ENCODE measurements around the gene ZKSCAN3. TPM values are rescaled to one million over a fixed set of nuclear protein-coding genes. Genes with fewer than 3 reads are reported as not detected.

Gene ZKSCAN3
- total and polyA plus RNA-seq, 11 donors: 1.5 to 7.9 (median 4.9) TPM

DNA sequence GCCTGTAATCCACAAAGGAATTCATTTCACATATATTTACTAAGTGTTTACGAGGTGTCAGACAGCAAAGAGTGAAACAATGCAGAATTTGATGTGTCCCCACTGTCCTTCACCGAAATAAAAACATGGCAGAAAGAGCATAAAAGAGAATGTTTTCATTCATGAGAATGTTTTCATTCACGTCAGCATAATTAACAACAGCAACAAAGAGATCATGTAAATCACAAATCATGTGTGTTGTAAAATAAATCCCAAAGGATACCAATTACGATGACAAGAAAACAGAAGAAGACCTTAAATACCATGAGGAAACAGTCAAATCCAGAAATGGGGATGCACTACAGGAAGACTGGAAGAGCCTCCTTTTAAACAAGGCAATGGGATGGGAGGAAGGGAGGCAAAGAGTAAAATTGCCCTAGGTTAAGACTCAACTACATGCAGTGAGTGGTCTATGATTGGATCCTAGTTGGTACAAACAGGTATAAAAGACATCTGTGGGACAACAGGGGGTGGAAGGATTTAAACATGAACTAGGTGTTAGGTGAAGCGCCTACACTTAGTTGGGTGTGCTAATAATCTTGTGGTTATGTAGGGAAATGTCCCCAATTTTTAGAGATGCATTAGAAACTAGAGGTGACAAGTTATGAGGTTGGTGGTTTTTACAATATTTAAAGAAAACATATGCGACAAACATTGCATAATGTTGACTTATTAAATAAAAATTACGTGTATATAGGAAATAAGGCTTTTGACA lies 15.3 kb upstream of the ZKSCAN3 start:
- H3K4me3 ChIP-seq: peak overlapping the region in 10 of 12 donors; percentile 57 to 81 (median 74)
- no peaks in the 10 kb centered on the region for H3K27me3 ChIP-seq
- peaks cover 0 to under 1% (median 0%) of the 10 kb centered on the region in 12 donors for H3K9me3 ChIP-seq
- H3K4me1 ChIP-seq: peaks cover 0 to 24% (median 12%) of the 10 kb centered on the region in 12 donors
- TF ChIP-seq POLR2A (IDR thresholded peaks at IDR 0.05): no peak
- TF ChIP-seq CTCF (IDR thresholded peaks at IDR 0.05): no peak
- DNase-seq: no peak
- ATAC-seq: no peak
- H3K27ac ChIP-seq: peak overlapping the region; percentile 90 to 100 (median 97)
- 80 to 93% (median 86%) methylated on average over 7 of the region's 7 CpGs for WGBS, 4 donors
- peaks cover 0 to under 1% (median 0%) of the 10 kb centered on the region in 9 donors for H3K36me3 ChIP-seq
- intact Hi-C loops (cut with DNase I): loop anchor here in 7 of 10 donors (5.0 to 10.0 kb wide), 8 partner anchors 50 to 1187 kb away; partner anchors contain the start of genes ZSCAN26 (in 4 of the 7), PGBD1 (in 3 of the 7), NKAPL (in 1 of the 7) and ZKSCAN4 (in 1 of the 7)

DNA sequence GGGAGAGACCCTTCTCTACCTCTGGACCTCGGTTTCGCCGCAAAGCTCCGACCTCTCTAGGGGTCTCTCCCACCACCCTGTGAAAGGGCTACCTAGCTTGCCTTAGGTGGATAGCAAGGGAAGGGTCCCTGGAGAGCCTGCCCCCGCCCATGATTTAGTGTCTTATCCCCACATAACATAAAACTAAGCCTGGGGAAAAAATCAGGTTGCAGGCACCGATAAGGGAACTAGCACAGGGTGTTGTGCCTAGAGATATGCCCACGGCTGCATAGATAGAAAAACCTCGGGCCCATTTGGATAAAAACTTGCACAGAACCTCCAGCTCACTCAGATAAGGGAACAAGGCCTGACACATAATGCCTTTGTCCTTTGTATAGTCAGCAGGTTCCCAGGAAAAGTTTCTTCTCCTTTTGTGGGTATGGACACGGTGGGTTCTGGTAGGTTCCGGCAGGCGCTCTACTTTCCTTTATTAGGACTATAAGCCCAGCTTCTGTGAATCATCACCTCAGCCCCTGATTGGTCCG lies 14.6 kb upstream of the ZKSCAN3 start:
- H3K36me3 ChIP-seq: no peaks in the 10 kb centered on the region
- peak overlapping the region; percentile 90 to 100 (median 97) for H3K27ac ChIP-seq
- WGBS, 4 donors: 31 to 39% (median 32%) methylated on average over 12 of the region's 12 CpGs
- DNase-seq (no peak), ATAC-seq (no peak)
- no peak for TF ChIP-seq POLR2A (IDR thresholded peaks at IDR 0.05)
- TF ChIP-seq CTCF (IDR thresholded peaks at IDR 0.05): no peak
- intact Hi-C loops (cut with DNase I): loop anchor here in 7 of 10 donors (5.0 to 10.0 kb wide), 8 partner anchors 50 to 1188 kb away; partner anchors contain the start of genes PGBD1 (in 3 of the 7), ZSCAN26 (in 3 of the 7), NKAPL (in 1 of the 7) and ZKSCAN4 (in 1 of the 7)
- peaks cover 0 to 24% (median 12%) of the 10 kb centered on the region in 12 donors for H3K4me1 ChIP-seq
- H3K27me3 ChIP-seq: no peaks in the 10 kb centered on the region
- peaks cover 0 to 5% (median 0%) of the 10 kb centered on the region in 12 donors for H3K9me3 ChIP-seq
- H3K4me3 ChIP-seq: peak overlapping the region; percentile 57 to 85 (median 74)

DNA sequence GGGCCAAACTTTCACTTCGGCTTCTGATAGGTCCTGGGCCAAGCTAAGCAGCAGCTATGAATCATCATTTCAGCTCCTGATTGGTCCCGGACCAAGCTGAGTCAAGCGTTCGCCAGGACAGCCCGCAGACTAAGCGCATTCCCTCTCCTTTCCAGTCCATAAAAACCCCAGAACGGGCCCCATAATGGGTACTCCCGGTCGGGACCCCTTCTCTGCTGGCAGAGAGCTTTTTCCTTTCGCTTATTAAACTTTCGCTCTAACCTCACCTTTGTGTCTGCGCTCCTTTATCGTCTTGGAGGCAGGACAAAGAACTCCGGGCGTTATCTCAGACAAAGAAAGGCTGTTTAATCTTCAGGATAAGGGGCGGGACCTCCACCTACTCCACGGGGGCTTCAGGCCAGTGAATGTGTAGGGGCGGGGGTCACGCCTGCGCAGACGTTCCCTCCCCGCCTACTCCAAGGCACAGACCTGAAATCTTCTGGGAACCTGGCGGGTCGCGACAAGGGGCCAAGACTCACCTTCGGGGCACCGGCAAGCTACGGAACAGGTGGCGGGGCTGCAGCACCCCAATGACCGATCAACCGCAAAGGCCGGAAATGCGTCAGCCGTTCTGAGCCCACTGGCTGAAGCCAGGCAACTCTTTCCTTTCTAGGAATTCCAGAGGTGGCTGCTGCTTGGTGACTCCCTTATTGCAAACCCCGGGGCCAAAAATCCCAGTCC lies 14.0 kb upstream of the ZKSCAN3 start, which contains the start of gene ZSCAN31:
ZSCAN31 (minus strand) TSS at position 585 of the 720 bp plus-strand sequence. CDS start 6,465 bp downstream, outside the sequence.
- H3K27me3 ChIP-seq: no peaks in the 10 kb centered on the region
- 0 to 1% (median 1%) methylated on average over 20 to 35 of the region's 35 CpGs for WGBS, 4 donors
- H3K9me3 ChIP-seq: peaks cover 0 to 12% (median 0%) of the 10 kb centered on the region in 12 donors
- H3K36me3 ChIP-seq: no peaks in the 10 kb centered on the region
- H3K4me1 ChIP-seq: peaks cover 0 to 24% (median 12%) of the 10 kb centered on the region in 12 donors
- no peak for TF ChIP-seq CTCF (IDR thresholded peaks at IDR 0.05)
- TF ChIP-seq POLR2A (IDR thresholded peaks at IDR 0.05): peak; percentile 49 to 83
- peak within 1 kb of the TSS; percentile 57 to 85 (median 74) for H3K4me3 ChIP-seq
- DNase-seq (peak; percentile 93 to 98 (median 96)), ATAC-seq (peak; percentile 96 to 98 (median 97))
- H3K27ac ChIP-seq: peak within 1 kb of the TSS; percentile 90 to 100 (median 97)
- intact Hi-C loops (cut with DNase I): loop anchor here in 7 of 10 donors (5.0 to 10.0 kb wide), 8 partner anchors 51 to 1188 kb away; partner anchors contain the start of genes PGBD1 (in 3 of the 7), ZSCAN26 (in 3 of the 7), NKAPL (in 1 of the 7) and ZKSCAN4 (in 1 of the 7)
